ENCODE measurements around the gene ELFN1. TPM values are rescaled to one million over a fixed set of nuclear protein-coding genes. Genes with fewer than 3 reads are reported as not detected.
A peak's percentile ranks its signal among the peaks of the same experiment; 100 is the strongest.

ELFN1 gene
- total and polyA plus RNA-seq, 2 donors from 2014 or later = 3.5 to 3.8 TPM

GRCh38 chr7:1706721-1707613 is 36.9 kb downstream of the ELFN1 start:
- H3K36me3 ChIP-seq (ENCODE audit: control insufficient read depth in 2 of 3, insufficient read depth in 3 of 3, low read length in 3 of 3) = peaks cover 0 to 3% (median 0%) of the 10 kb centered on the region in 3 donors
- DNase-seq = peak in 1 of 5 donors; percentile 55
- H3K9me3 ChIP-seq (ENCODE audit: control insufficient read depth in 2 of 3, insufficient read depth in 1 of 3, low read length in 3 of 3) = peaks cover 0 to 7% (median 0%) of the 10 kb centered on the region in 3 donors
- H3K27ac ChIP-seq (ENCODE audit: low read depth in 2 of 2, low read length in 2 of 2) = no peak overlapping the region
- H3K9ac ChIP-seq (ENCODE audit: low read length in 3 of 3) = no peak overlapping the region
- no peaks in the 10 kb centered on the region for H3K4me1 ChIP-seq (ENCODE audit: control insufficient read depth in 2 of 3, insufficient read depth in 2 of 3, low read depth in 1 of 3, low read length in 3 of 3)
- H3K4me3 ChIP-seq (ENCODE audit: low read length in 3 of 3) = no peak overlapping the region
- FAIRE-seq = no peak
- intact Hi-C loops (cut with DNase I) = no loop called here
- no peaks in the 10 kb centered on the region for H3K27me3 ChIP-seq (ENCODE audit: control insufficient read depth, insufficient read depth, low read length)
- TF ChIP-seq, protein P1, sequence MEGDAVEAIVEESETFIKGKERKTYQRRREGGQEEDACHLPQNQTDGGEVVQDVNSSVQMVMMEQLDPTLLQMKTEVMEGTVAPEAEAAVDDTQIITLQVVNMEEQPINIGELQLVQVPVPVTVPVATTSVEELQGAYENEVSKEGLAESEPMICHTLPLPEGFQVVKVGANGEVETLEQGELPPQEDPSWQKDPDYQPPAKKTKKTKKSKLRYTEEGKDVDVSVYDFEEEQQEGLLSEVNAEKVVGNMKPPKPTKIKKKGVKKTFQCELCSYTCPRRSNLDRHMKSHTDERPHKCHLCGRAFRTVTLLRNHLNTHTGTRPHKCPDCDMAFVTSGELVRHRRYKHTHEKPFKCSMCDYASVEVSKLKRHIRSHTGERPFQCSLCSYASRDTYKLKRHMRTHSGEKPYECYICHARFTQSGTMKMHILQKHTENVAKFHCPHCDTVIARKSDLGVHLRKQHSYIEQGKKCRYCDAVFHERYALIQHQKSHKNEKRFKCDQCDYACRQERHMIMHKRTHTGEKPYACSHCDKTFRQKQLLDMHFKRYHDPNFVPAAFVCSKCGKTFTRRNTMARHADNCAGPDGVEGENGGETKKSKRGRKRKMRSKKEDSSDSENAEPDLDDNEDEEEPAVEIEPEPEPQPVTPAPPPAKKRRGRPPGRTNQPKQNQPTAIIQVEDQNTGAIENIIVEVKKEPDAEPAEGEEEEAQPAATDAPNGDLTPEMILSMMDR (IDR thresholded peaks at IDR 0.05; ENCODE audit: borderline replicate concordance, extremely low read depth, insufficient read depth) = no peak

GRCh38 chr7:1707756-1708595 is 37.9 kb downstream of the ELFN1 start:
- intact Hi-C loops (cut with DNase I) = no loop called here
- FAIRE-seq = no peak
- DNase-seq = peak in 2 of 5 donors; percentile 35 to 37

DNA sequence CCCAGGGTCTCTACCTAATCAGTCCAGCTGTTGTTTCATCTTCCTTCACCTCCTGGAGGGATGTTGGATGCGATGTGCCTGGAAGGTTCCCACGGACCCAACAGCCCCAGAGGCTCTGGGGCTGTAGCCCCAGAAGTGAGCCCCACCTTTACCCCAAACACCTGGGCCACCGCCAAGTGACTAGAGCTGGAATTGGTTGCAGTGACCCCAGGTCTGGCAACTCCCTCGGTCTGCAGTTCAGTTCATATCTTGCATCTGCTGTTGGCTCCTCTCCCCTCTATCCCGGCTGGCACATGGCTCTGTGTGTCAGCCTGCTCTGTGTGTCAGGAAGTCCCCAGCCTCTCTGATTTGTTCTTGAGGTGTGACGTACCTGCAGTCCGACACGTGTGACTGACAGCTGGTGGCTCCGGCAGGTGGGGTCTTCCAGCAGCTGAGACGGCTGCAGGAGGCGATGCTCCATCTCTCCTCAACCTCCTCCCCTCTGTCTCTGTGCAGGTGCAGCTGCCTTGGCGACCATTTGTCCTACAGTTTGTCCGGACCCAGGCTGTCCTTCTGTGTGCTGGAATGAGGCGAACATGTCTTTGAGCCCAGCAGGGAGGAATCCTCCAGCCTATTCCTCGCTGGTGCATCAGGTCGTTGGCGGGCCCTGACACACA is 38.6 kb downstream of the ELFN1 start:
- FAIRE-seq (no peak), DNase-seq (peak in 2 of 5 donors; percentile 9 to 40)
- H3K4me3 ChIP-seq (ENCODE audit: low read length in 3 of 3) = no peak overlapping the region
- TF ChIP-seq, protein P1 (IDR thresholded peaks at IDR 0.05; ENCODE audit: borderline replicate concordance, extremely low read depth, insufficient read depth) = no peak
- no peak overlapping the region for H3K9ac ChIP-seq (ENCODE audit: low read length in 3 of 3)
- peaks cover 0 to 3% (median 0%) of the 10 kb centered on the region in 3 donors for H3K4me1 ChIP-seq (ENCODE audit: control insufficient read depth in 2 of 3, insufficient read depth in 2 of 3, low read depth in 1 of 3, low read length in 3 of 3)
- no peaks in the 10 kb centered on the region for H3K27me3 ChIP-seq (ENCODE audit: control insufficient read depth, insufficient read depth, low read length)
- peaks cover 0 to 3% (median 0%) of the 10 kb centered on the region in 3 donors for H3K36me3 ChIP-seq (ENCODE audit: control insufficient read depth in 2 of 3, insufficient read depth in 3 of 3, low read length in 3 of 3)
- H3K9me3 ChIP-seq (ENCODE audit: control insufficient read depth in 2 of 3, insufficient read depth in 1 of 3, low read length in 3 of 3) = peaks cover 0 to 7% (median 0%) of the 10 kb centered on the region in 3 donors
- intact Hi-C loops (cut with DNase I) = no loop called here
- H3K27ac ChIP-seq (ENCODE audit: low read depth in 2 of 2, low read length in 2 of 2) = no peak overlapping the region

More at GRCh38 chr7:1707756-1708595, 37.9 kb downstream of the ELFN1 start:
- H3K36me3 ChIP-seq (ENCODE audit: control insufficient read depth in 2 of 3, insufficient read depth in 3 of 3, low read length in 3 of 3) = peaks cover 0 to 3% (median 0%) of the 10 kb centered on the region in 3 donors
- no peak overlapping the region for H3K9ac ChIP-seq (ENCODE audit: low read length in 3 of 3)
- H3K27me3 ChIP-seq (ENCODE audit: control insufficient read depth, insufficient read depth, low read length) = no peaks in the 10 kb centered on the region
- H3K4me3 ChIP-seq (ENCODE audit: low read length in 3 of 3) = no peak overlapping the region
- TF ChIP-seq, protein P1 (IDR thresholded peaks at IDR 0.05; ENCODE audit: borderline replicate concordance, extremely low read depth, insufficient read depth) = no peak
- H3K27ac ChIP-seq (ENCODE audit: low read depth in 2 of 2, low read length in 2 of 2) = no peak overlapping the region
- H3K9me3 ChIP-seq (ENCODE audit: control insufficient read depth in 2 of 3, insufficient read depth in 1 of 3, low read length in 3 of 3) = peaks cover 0 to 7% (median 0%) of the 10 kb centered on the region in 3 donors
- H3K4me1 ChIP-seq (ENCODE audit: control insufficient read depth in 2 of 3, insufficient read depth in 2 of 3, low read depth in 1 of 3, low read length in 3 of 3) = no peaks in the 10 kb centered on the region

Data from kidney (tissue), 14 donors.